IPS-18a (cell line): ENCODE measurements around the gene CDK12.
A peak's percentile ranks its signal among the peaks of the same experiment; 100 is the strongest.
"Not testable (repeated sequence)": the region's sequence is repeated elsewhere in the genome, so short reads cannot be mapped to it uniquely, and the experiment has no call there.

Experiments
- H3K27ac ChIP-seq: one replicate; pipeline ENCODE4 v1.5.1; 2013; ENCODE audit warnings: low read length
- H3K27me3 ChIP-seq: one replicate; pipeline ENCODE4 v1.6.1; 2013; ENCODE audit warnings: mild to moderate bottlenecking, low read length; ENCODE audit not compliant: control insufficient read depth, insufficient read depth
- H3K36me3 ChIP-seq: one replicate; pipeline ENCODE4 v1.6.1; 2013; ENCODE audit warnings: low read depth, low read length; ENCODE audit not compliant: control insufficient read depth
- H3K4me1 ChIP-seq: one replicate; pipeline ENCODE4 v1.6.1; 2013; ENCODE audit warnings: low read depth, low read length; ENCODE audit not compliant: control insufficient read depth
- H3K4me3 ChIP-seq: one replicate; pipeline ENCODE4 v1.5.1; 2013; ENCODE audit warnings: low read length
- H3K9ac ChIP-seq: one replicate; pipeline ENCODE4 v1.6.1; 2013; ENCODE audit warnings: mild to moderate bottlenecking, low read length, moderate library complexity
- H3K9me3 ChIP-seq: one replicate; pipeline ENCODE4 v1.6.1; 2013; ENCODE audit warnings: low read depth, low read length; ENCODE audit not compliant: control insufficient read depth

The CDK12 gene

DNA sequence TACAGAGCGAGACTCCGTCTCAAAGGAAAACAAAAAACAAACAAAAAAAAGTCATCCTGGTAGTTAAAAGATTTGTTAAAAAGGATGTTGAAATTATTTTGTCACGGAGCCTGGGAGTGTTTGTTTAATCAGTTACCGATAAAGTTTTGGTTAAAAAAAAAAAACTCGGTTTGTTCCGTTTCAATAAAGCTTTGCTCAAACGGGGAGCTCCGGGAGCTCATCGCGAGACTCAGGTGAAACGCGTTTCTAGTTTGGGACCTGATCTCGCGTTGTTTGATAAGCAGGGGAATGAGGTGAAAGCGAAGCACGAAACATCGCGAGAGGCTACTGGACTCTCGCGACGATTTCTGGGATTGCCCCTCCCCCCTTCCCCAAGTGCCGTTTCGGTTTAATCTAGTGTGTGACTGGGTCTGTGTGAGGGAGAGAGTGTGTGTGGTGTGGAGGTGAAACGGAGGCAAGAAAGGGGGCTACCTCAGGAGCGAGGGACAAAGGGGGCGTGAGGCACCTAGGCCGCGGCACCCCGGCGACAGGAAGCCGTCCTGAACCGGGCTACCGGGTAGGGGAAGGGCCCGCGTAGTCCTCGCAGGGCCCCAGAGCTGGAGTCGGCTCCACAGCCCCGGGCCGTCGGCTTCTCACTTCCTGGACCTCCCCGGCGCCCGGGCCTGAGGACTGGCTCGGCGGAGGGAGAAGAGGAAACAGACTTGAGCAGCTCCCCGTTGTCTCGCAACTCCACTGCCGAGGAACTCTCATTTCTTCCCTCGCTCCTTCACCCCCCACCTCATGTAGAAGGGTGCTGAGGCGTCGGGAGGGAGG lies at the start of gene CDK12:
TSS of gene CDK12 (plus strand) at position 374 of the 813 bp plus-strand sequence. CDS start 586 bp downstream, outside the sequence.
- H3K4me1 ChIP-seq = peaks cover 6% of the 10 kb centered on the region
- peak within 1 kb of the TSS; percentile 99 for H3K4me3 ChIP-seq
- H3K36me3 ChIP-seq = no peaks in the 10 kb centered on the region
- peak within 1 kb of the TSS; percentile 97 for H3K27ac ChIP-seq
- H3K9me3 ChIP-seq = no peaks in the 10 kb centered on the region
- H3K9ac ChIP-seq = peak within 1 kb of the TSS; percentile 99
- H3K27me3 ChIP-seq = no peaks in the 10 kb centered on the region

DNA sequence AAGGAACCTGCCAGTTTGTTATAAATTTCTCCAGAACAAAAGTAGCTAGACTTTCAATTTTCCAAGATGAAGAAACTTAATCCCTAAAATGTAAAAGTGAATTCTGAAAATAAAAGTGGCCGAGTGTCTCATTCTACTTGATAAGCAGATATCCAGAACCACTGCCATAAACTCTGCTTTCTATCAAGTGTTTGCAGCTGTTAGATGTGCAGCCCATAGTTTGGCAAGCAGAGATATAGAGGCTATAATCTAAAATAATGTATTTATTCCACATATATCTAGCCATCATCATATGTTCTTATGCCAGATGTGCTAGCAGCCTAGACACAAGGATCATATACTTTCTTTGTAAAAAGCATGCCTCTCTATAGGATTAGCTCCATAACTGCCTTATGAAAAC lies 45.1 kb upstream of the CDK12 start:
- Histone ChIP-seq H3K27me3 (no peaks in the 10 kb centered on the region), H3K4me3 (no peak overlapping the region), H3K9me3 (no peaks in the 10 kb centered on the region), H3K9ac (no peak overlapping the region), H3K36me3 (peaks cover 66% of the 10 kb centered on the region), H3K27ac (no peak overlapping the region), H3K4me1 (no peaks in the 10 kb centered on the region)

DNA sequence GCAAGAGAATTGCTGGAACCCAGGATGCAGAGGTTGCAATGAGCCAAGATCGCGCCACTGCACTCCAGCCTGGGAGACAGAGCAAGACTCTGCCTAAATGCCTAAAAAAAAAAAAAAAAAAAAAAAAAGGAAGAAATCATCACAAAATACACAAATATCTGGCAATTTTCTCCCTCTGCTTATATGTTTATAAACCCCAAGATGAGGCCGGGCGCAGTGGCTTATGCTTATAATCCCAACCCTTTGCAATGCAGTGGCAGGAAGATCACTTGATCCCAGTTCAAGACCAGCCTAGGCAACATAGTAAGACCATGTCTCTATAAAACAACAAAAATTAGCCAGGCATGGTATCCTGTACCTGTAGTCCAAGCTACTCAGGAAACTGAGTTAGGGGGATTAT lies 31.7 kb upstream of the CDK12 start:
- Histone ChIP-seq H3K36me3 (peaks cover 74% of the 10 kb centered on the region), H3K4me1 (no peaks in the 10 kb centered on the region), H3K4me3 (no peak overlapping the region), H3K9me3 (no peaks in the 10 kb centered on the region), H3K9ac (no peak overlapping the region), H3K27me3 (no peaks in the 10 kb centered on the region), H3K27ac (no peak overlapping the region)

DNA sequence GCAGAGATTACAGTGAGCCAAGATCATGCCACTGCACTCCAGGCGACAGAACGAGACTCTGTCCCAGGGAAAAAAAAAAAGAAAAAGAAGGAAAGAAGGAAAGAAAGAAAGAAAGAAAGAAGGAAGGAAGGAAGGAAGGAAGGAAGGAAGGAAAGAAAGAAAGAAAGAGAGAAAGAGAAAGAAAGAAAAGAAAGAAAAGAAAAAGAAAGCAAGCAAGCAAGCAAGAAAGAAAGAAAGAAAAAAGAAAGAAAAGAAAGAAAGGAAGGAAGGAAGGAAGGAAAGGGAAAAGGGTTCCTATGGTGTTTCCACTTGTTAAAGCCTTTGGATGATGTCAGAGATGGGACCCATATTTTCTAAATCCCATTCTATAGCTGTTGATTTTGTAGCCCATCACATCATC lies 21.4 kb upstream of the CDK12 start:
- peaks cover 75% of the 10 kb centered on the region for H3K36me3 ChIP-seq
- H3K27ac ChIP-seq = not testable (repeated sequence)

DNA sequence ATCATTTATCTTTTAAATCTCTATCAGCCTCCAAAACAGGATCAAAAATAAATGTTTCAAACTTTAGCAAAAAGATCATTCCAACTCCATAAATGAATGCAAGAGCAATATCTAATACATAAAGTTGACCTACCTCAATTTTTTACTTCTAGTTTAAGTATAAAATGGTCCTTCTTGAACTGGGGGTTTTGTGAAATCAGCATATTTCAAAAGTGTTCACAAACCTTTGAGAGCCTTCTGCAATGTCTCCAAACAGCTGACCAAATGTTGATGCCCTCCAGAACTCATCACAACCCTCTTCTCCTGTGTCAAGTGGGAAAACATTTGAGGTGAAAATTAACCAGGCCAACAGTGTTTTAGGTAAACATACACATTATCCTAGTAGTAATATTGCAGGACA lies 18.0 kb upstream of the CDK12 start:
- H3K9me3 ChIP-seq = no peaks in the 10 kb centered on the region
- no peaks in the 10 kb centered on the region for H3K27me3 ChIP-seq
- no peak overlapping the region for H3K9ac ChIP-seq
- no peak overlapping the region for H3K4me3 ChIP-seq
- peaks cover 72% of the 10 kb centered on the region for H3K36me3 ChIP-seq
- no peaks in the 10 kb centered on the region for H3K4me1 ChIP-seq
- no peak overlapping the region for H3K27ac ChIP-seq

More for the DNA sequence above, 21.4 kb upstream of the CDK12 start:
- not testable (repeated sequence) for H3K27me3 ChIP-seq, H3K9ac ChIP-seq, H3K4me3 ChIP-seq, H3K9me3 ChIP-seq, H3K4me1 ChIP-seq

DNA sequence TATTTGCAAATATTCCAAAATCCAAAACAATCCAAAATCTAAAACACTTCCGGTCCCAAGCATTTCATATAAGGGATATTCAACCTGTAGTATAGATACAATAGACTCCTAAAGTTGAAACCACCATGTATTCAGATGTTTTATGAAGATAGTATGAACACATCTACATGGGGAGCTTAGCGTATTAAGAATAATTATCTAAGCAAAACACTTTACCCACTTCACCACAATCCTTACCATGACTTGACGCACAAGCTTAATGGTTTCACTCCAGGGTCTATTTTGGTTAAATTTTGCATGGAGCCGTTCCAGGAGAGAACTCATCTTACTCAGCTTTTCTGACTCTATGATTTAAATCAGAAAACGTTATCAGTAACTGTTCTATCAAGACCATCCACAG lies 13.7 kb upstream of the CDK12 start:
- no peaks in the 10 kb centered on the region for H3K27me3 ChIP-seq
- H3K9me3 ChIP-seq = no peaks in the 10 kb centered on the region
- H3K4me1 ChIP-seq = peaks cover 3% of the 10 kb centered on the region
- no peak overlapping the region for H3K4me3 ChIP-seq
- H3K36me3 ChIP-seq = peaks cover 37% of the 10 kb centered on the region
- H3K27ac ChIP-seq = no peak overlapping the region
- no peak overlapping the region for H3K9ac ChIP-seq

DNA sequence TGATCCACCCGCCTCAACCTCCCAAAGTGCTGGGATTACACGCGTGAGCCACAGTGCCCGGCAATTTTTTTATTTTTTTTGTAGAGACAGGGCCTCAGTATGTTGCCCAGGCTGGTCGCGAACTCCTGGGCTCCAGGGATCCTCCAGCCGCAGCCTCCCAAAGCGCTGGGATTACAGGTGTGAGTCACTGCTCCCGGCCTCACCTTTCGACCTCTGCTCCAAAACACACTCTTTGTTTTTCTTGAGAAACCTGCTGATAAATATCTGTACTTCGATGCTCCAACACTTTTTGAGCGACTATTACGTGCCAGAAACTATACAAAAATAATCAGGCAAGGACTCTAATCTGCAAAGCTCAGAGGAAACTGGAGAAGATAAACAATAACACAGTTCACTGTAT lies 11.2 kb upstream of the CDK12 start:
- Histone ChIP-seq H3K27me3 (no peaks in the 10 kb centered on the region), H3K27ac (peak overlapping the region; percentile 99), H3K36me3 (peaks cover 19% of the 10 kb centered on the region), H3K4me3 (peak overlapping the region; percentile 98), H3K9ac (peak overlapping the region; percentile 100), H3K4me1 (peaks cover 3% of the 10 kb centered on the region), H3K9me3 (no peaks in the 10 kb centered on the region)

DNA sequence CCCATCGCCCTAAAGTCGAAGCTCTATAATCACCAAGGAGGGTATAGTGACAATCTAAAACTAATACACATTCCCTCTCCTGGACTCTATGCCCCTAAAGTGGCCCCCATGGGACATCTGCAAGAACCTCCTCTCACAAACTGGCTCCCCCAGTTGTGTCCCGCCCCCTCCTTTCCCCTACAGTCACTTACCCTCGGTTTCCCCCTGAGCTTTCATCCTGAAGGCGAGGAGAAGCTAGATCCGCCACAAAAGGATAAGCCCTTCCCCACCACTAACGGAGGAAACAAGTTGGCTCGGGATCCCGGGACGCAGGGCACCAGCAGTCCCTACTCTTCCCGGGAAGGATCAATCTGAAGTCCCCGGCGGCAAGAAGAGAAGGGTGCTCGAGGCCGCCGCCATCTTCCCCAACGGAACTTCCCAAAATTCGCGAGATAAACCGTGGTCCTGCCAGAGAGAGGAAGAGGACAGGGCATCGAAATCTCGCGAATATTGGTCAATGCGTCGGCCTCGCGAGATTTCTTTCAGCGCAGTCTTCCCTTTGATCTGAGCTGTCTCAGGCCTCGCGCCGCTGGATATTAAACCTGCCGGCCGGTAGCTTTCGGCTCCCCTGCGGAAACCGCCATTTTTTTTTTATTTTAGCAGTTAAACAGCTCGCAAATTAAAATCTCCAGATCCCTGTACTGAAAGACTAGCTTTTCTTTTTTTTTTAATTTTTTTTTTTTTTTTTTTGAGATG lies 10.3 kb upstream of the CDK12 start, which contains the start of gene MED1:
TSS of gene MED1 (minus strand) at position 417 of the 735 bp plus-strand sequence. CDS start at position 216, 201 bp downstream.
- Histone ChIP-seq H3K27me3 (no peaks in the 10 kb centered on the region), H3K36me3 (peaks cover 11% of the 10 kb centered on the region), H3K4me3 (peak within 1 kb of the TSS; percentile 98), H3K27ac (peak within 1 kb of the TSS; percentile 99), H3K9ac (peak within 1 kb of the TSS; percentile 100), H3K9me3 (no peaks in the 10 kb centered on the region), H3K4me1 (peaks cover 3% of the 10 kb centered on the region)

DNA sequence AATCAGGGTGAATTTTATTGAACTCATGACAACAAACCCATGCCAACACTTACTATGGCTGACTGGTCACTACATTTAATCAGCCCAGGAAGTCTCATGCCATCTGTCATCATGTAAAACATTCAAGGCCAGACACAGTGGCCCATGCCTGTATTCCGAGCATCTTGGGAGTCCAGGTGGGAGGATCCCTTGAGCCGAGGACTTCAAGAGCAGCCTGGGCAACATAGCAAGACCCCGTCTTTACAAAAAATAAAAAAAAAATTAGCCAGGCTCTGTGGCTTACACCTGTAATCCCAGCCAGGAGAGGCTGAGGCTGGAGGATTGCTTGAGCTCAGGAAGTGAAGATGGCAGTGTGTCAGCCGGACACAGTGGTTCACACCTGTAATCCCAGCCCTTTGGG lies 5.4 kb upstream of the CDK12 start:
- Histone ChIP-seq H3K27ac (no peak overlapping the region), H3K4me1 (no peaks in the 10 kb centered on the region), H3K36me3 (no peaks in the 10 kb centered on the region), H3K9ac (no peak overlapping the region), H3K4me3 (no peak overlapping the region), H3K9me3 (no peaks in the 10 kb centered on the region), H3K27me3 (no peaks in the 10 kb centered on the region)

DNA sequence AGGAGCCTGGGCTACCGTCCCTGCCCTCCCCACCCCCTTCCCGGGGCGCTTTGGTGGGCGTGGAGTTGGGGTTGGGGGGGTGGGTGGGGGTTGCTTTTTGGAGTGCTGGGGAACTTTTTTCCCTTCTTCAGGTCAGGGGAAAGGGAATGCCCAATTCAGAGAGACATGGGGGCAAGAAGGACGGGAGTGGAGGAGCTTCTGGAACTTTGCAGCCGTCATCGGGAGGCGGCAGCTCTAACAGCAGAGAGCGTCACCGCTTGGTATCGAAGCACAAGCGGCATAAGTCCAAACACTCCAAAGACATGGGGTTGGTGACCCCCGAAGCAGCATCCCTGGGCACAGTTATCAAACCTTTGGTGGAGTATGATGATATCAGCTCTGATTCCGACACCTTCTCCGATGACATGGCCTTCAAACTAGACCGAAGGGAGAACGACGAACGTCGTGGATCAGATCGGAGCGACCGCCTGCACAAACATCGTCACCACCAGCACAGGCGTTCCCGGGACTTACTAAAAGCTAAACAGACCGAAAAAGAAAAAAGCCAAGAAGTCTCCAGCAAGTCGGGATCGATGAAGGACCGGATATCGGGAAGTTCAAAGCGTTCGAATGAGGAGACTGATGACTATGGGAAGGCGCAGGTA lies 762 bp downstream of the CDK12 start:
- no peaks in the 10 kb centered on the region for H3K36me3 ChIP-seq
- peak overlapping the region; percentile 99 for H3K4me3 ChIP-seq
- H3K27me3 ChIP-seq = no peaks in the 10 kb centered on the region
- H3K4me1 ChIP-seq = peaks cover 6% of the 10 kb centered on the region
- peak overlapping the region; percentile 9 for H3K27ac ChIP-seq
- H3K9me3 ChIP-seq = no peaks in the 10 kb centered on the region
- H3K9ac ChIP-seq = peak overlapping the region; percentile 99

DNA sequence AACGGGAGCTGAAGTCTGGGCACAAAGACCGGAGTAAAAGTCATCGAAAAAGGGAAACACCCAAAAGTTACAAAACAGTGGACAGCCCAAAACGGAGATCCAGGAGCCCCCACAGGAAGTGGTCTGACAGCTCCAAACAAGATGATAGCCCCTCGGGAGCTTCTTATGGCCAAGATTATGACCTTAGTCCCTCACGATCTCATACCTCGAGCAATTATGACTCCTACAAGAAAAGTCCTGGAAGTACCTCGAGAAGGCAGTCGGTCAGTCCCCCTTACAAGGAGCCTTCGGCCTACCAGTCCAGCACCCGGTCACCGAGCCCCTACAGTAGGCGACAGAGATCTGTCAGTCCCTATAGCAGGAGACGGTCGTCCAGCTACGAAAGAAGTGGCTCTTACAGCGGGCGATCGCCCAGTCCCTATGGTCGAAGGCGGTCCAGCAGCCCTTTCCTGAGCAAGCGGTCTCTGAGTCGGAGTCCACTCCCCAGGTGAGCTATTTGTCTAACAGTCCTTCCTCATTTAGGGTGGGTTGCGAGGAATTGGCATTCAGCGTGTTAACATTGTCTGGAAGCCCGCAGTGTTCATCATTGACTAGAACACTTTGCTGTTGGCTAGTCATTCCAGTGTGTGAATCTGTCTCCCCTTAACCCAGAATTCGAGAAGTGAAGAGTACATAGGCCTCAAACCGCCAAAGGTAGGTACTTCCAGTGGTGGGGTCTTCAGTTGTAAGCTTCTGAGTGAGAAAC lies 1.5 kb downstream of the CDK12 start:
- H3K27ac ChIP-seq = no peak overlapping the region

More for the DNA sequence above, 1.5 kb downstream of the CDK12 start:
- peak overlapping the region; percentile 99 for H3K4me3 ChIP-seq
- no peaks in the 10 kb centered on the region for H3K9me3 ChIP-seq
- H3K36me3 ChIP-seq = no peaks in the 10 kb centered on the region
- H3K4me1 ChIP-seq = peaks cover 6% of the 10 kb centered on the region
- peak overlapping the region; percentile 99 for H3K9ac ChIP-seq
- no peaks in the 10 kb centered on the region for H3K27me3 ChIP-seq
